Hindlimb muscle (tissue), 1 donor: ENCODE results near the gene ACSL6. TPM values are rescaled to one million over a fixed set of nuclear protein-coding genes. Genes with fewer than 3 reads are reported as not detected.

Source experiments
- DNase-seq: peaks from one replicate; pipeline ENCODE4 v3.0.0-alpha.2; 2013
- polyA plus RNA-seq: library from polyadenylated mRNA; unstranded; fragments of 120-200 nt; gene quantifications from one replicate; pipeline ENCODE4 v1.2.1, GENCODE V29; 2013; ENCODE audit not compliant: insufficient read length

Gene ACSL6
- polyA plus RNA-seq, 1 donor: 0.34 TPM

GRCh38 chr5:131999441-132000240, 11.8 kb downstream of the ACSL6 start:
- DNase-seq: no peak

DNA sequence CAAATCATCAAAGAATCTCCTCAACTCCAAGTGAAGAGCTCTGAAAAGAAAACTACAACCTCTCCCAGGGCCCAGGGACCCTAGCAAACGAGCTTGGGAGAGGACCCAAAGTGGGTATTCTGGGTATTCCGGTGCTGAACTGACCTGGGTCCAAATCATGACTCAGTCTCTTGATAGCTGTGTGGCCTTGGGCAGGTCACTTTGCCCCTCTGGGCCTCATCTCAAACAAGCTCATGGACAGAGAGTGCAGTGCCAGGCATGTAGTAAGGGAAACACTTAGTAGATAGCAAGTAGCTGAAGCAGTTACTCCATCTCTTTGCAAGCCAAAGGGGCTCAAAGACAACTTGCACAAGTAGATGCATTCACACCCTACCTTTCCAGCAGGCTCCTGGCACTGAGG, 12.4 kb downstream of the ACSL6 start:
- DNase-seq: no peak

GRCh38 chr5:131998431-131999040, 12.9 kb downstream of the ACSL6 start:
- no peak for DNase-seq

GRCh38 chr5:131997727-131998117, 13.7 kb downstream of the ACSL6 start:
- no peak for DNase-seq

DNA sequence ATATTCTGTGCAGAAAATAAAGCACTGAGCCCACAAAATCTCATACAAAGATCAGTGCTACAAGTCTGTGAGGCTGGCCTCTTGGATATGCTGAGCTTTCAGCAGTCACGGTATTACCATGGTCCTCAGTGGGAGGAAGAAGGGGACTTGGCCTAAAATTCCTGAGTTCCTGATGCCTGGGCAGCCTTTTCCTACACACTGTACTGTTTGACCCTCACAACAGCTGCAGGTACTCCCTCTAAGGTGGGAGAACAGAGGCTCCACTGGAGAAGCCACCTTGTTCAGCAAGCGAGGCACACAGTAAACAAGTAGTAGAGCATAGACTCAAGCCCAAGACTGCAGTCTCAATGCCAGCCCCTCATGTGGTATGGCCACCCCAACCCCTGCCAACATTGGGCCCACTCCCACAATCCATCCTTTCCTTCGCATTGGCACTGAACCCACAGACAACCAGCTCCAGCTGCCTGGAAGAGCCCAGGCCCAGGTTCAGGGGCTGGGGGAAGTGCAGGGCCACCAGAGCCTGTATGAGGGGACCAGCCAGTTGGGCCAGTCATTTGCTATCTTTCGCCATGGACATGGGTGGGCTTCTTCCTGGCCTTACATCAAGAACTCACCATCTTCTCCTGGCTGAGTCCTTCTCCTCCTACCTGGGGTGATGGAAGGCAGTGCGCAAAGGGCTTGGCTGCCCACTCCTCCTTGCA, 14.3 kb downstream of the ACSL6 start:
- DNase-seq: no peak

DNA sequence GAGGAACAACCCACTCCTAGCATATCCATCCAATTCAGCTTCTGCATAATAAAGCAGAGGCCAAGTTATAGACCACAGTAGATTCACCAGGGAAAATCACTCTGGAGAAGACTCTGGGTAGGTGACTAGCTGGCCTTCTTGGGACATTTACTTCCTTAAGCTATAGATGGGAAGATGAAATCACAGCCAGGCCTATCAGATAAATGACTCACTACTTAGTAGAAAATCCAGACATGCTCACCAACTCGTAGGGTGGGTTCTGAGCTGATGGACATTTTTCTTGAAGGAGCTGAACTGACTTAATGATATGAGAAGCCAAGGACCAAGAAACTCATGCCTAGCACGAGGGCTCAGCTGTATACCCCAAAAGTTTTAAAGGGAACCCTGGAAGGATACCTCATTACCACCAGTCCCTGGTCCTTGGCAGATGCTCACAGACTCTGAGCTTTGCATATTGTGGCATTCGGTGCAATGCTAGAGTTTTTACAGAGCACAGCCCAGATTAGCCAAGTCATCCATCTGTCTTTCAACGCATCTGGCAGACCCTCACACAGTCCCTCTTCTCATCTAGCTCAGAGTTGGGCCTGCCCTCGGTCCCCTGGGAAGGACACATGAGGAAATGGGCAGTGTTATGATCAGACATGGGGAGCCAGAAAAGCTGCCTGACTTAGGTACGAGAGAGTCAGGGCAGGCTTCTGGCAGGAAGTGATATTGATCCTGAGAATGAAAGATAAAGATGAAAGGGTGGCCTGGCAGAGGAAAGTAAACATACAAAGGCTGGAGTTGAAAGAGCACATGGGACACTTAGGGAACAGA, 15.0 kb downstream of the ACSL6 start:
- no peak for DNase-seq

GRCh38 chr5:131994533-131995226, 16.8 kb downstream of the ACSL6 start:
- DNase-seq: no peak

GRCh38 chr5:131994090-131994489, 17.4 kb downstream of the ACSL6 start:
- no peak for DNase-seq

DNA sequence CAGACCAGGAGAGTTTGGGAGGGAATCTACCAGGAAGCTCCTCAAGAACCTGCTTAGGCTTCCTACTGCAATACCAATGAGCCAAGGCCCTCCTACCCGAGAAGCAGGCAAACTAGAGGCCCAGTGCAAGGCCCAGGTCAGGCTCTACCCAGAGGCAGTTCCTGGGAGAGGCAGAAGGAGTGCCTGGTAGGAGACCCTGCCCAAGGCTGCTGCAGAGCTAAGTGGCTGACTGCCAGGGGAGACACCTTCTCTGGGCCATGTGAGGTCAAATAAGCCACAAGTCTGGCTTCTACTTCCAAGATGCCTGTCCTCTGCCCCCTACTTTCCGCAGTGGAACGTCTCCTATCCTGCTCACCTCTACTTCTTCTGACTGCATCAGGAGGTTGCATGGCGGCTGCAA, 17.8 kb downstream of the ACSL6 start:
- DNase-seq: no peak

DNA sequence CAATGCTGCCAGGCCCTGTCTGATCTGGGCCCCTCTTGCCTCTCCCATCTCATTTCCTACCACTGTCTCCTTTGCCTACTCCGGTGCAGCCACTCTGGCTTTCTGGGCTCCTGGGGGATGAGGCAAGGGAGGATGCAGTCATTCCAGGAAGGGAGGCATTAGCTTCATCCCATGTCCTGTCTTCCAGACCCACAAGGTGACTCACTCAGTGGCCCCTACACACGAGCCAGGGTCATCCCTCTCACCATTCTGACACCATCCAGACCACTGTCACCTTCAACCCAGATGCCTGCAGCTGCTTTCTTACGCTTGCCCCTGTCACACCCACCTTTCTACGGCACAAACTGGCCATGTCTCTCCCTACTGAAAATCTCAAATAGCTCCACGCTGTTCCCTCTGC, 19.1 kb downstream of the ACSL6 start:
- DNase-seq: no peak

- no peak for DNase-seq
These were observed 19.7 kb downstream of the ACSL6 start for GRCh38 chr5:131991593-131992324.

- no peak for DNase-seq
These were observed 20.7 kb downstream of the ACSL6 start for GRCh38 chr5:131990716-131991115.

DNA sequence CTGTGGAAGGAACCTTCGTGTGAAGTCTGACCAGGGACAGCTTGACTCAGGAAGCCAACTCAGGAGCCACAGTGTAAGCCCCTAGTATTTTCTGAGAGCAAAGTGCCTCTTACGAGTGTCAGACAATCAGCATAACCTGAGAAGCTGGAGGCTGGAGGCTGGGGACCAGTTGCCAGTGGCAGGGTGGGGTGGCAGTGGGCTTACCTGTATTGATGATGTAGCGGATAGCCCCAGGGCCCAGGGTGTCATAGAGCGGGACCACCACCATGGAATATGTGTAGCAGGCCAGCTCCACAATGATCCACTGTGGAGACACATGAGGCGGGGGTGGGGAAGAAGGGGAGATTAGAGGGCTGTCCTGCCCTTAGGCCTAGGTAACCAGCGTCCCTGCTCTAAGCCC, 22.9 kb downstream of the ACSL6 start:
- no peak for DNase-seq

GRCh38 chr5:131987251-131987650, 24.2 kb downstream of the ACSL6 start:
- no peak for DNase-seq

GRCh38 chr5:131986161-131986912, 25.1 kb downstream of the ACSL6 start:
- DNase-seq: no peak

DNA sequence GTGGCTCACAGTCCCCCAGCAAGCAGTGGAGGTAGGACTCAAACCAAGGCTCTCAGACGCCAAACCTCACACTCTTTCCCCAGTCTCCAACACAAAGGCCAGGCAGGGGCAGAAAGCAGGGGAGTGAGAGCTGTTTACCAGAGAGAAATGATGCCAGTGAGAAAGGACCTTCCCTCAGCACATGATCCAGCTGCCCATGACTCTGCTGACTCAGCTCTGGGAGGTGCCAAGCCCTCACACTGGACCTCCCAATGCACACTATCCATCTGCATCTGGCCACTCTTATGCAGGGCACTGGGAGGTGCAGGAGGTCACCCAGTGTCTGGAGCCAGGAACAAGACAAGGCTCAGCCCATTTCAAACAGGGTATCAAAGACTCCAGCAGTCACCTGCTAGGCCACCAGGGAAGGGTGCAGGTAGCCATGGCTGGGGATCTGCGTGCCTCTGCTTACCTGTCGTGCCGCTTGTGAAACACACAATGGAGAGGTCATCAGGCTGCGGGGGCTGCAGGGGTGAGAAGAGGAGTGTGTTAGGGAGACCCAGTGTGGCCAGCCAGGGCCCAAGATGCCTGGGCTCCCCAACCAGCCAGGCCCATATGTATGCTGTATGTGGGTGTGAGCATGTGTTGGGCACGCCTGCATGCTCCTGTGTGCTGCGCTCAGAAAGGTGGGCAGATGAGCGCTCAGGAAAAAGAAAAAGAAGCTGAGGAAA, 26.3 kb downstream of the ACSL6 start:
- no peak for DNase-seq

DNA sequence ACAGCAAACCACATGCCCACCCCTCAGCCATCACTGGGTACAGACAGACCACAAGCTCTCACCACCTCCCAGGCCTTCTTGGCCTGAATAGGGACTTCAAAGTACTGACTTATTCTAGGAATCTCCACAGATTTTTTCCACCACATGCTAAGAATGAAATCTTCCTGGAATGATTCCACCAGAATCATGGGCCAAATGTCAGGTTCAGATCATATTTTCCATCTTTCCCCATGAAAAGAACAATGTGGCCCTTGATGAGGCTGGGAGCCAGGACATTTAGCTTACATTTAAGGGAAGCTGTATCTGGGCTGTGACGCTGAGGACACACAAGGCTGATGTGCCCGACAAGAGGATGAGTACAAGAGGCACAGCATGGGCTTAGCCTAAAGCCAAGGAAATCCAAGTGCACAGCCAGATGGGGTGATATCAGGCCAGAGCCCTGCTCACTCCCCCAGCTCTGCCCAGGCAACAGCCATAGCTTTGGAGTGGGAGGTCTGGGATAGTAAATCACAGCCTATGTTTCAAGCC, 28.1 kb downstream of the ACSL6 start:
- DNase-seq: peak; percentile 30

DNA sequence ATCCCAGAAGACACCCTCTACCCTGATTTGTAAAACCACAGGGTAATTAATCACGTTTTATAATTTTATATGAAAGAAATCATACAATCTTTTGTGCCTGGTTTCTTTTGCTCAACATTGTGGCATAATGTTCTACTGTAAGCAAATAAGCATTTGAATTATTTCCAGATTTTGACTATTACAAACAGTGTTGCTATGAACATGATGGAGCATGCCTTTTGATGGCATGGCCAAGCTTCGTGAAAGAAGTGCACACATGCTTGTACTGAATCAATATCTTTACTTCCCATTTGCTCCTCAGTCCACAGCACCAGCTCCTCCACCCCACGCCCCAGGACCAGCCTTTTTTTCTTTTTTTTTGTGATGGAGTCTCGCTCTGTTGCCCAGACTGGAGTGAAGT, 29.9 kb downstream of the ACSL6 start:
- DNase-seq: no peak

GRCh38 chr5:131980696-131981095, 30.8 kb downstream of the ACSL6 start:
- DNase-seq: no peak

DNA sequence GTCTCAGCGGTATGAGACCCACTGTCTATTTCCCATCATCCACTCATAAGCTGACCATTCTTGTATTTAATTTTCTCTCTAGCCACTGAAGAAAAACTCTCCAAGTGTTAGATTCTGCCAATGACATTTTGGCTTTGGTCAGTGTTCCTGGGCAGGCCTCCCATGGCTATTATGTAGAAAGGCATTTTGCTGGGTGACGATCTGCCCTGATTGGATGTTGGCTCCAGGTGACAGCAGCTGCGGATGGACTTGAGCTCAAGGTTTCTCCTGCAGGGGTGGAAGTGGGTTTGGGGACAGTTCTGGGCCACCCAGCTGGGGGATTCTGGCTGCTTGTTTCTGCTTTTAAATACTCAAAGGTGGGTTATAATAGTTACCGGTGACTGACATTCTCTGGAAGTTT, 31.6 kb downstream of the ACSL6 start:
- DNase-seq: no peak
